ENCODE data around the gene LDLRAD3. TPM values are rescaled to one million over a fixed set of nuclear protein-coding genes. Genes with fewer than 3 reads are reported as not detected.

LDLRAD3 gene
- total RNA-seq, 1 experiment from 2014 or later = 12.1 TPM

DNA sequence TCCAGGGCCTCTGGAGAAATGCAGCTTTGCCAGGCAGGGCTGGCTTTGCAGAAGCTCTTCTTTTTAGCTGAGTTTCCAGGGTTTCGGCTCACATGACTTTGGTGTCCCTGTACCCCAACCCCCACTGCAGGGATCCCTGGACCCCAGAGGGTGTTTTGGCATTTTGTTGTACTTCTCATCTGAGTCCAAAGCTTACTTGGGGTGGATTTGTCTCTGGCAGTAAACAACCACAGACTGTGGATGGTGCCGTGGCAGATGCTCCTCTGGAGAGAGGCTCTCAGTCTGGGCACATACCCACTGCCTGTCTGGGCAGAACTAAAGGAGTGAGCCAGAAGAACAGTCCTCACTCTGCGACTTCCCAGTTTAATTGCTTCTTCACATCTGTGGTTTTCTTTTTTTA lies 295.8 kb downstream of the LDLRAD3 start:
- H3K4me2 ChIP-seq (ENCODE audit: insufficient read depth, insufficient read length, low read length) = no peak overlapping the region
- no peaks in the 10 kb centered on the region for H3K27me3 ChIP-seq (ENCODE audit: insufficient read depth, low read length)
- no peak overlapping the region for H2BK5ac ChIP-seq (ENCODE audit: insufficient read length, low read length)
- no peak overlapping the region for H3K18ac ChIP-seq (ENCODE audit: insufficient read length, low read depth, low read length)
- no peaks in the 10 kb centered on the region; the same call in 1 of the 2 replicates for H3K27me3 Mint-ChIP-seq (ENCODE audit: low read depth)
- TF ChIP-seq, protein P1, sequence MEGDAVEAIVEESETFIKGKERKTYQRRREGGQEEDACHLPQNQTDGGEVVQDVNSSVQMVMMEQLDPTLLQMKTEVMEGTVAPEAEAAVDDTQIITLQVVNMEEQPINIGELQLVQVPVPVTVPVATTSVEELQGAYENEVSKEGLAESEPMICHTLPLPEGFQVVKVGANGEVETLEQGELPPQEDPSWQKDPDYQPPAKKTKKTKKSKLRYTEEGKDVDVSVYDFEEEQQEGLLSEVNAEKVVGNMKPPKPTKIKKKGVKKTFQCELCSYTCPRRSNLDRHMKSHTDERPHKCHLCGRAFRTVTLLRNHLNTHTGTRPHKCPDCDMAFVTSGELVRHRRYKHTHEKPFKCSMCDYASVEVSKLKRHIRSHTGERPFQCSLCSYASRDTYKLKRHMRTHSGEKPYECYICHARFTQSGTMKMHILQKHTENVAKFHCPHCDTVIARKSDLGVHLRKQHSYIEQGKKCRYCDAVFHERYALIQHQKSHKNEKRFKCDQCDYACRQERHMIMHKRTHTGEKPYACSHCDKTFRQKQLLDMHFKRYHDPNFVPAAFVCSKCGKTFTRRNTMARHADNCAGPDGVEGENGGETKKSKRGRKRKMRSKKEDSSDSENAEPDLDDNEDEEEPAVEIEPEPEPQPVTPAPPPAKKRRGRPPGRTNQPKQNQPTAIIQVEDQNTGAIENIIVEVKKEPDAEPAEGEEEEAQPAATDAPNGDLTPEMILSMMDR (conservative IDR thresholded peaks at IDR 0.05) = no peak
- H3K9ac ChIP-seq (ENCODE audit: extremely low read depth, insufficient read length, low read length) = no peak overlapping the region
- H3T11ph ChIP-seq (ENCODE audit: low read length) = no peak overlapping the region
- no peak for DNase-seq
- H4K5ac ChIP-seq (ENCODE audit: insufficient read length, low read depth, low read length) = no peak overlapping the region
- peak overlapping the region in 1 of 3 experiments; percentile 69; a peak in 1 of 7 replicates for H3K27ac Mint-ChIP-seq
- H3K23me2 ChIP-seq (ENCODE audit: insufficient read length, low read depth, low read length, poor library complexity, severe bottlenecking) = no peaks in the 10 kb centered on the region
- H3K14ac ChIP-seq (ENCODE audit: insufficient read depth, low read length) = no peak overlapping the region
- no peak overlapping the region for H3K56ac ChIP-seq (ENCODE audit: insufficient read length, low read depth, low read length)
- no peaks in the 10 kb centered on the region for H4K20me1 ChIP-seq (ENCODE audit: control insufficient read depth, insufficient read depth, insufficient read length)
- no peak overlapping the region for H3K27ac ChIP-seq (ENCODE audit: insufficient read length, low read depth, low read length)
- WGBS (ENCODE audit: extremely low coverage, insufficient read length, low lambda C conversion rate) = no CpG with 5 or more reads among the region's 3 CpGs
- peaks cover 5 to 8% of the 10 kb centered on the region in 2 experiments for H3K4me1 Mint-ChIP-seq
- H3K4me1 ChIP-seq (ENCODE audit: insufficient read depth, low read length) = no peaks in the 10 kb centered on the region
- no peak overlapping the region for H2BK12ac ChIP-seq (ENCODE audit: insufficient read length, low read depth, low read length)
- H2BK20ac ChIP-seq (ENCODE audit: low read depth, low read length, poor library complexity, severe bottlenecking) = no peak overlapping the region
- no peak overlapping the region for H3K4ac ChIP-seq (ENCODE audit: low read depth, low read length)
- no peak overlapping the region for H3K23ac ChIP-seq (ENCODE audit: insufficient read length, low read depth, low read length)
- H3K9me3 Mint-ChIP-seq = no peaks in the 10 kb centered on the region
- no peak overlapping the region for H4K8ac ChIP-seq (replicated peaks; ENCODE audit: insufficient read length, low read depth, low read length)
- no peaks in the 10 kb centered on the region for H3K9me3 ChIP-seq (ENCODE audit: control insufficient read depth, low read depth, low read length)
- no peaks in the 10 kb centered on the region for H3K79me2 ChIP-seq (ENCODE audit: insufficient read depth, low read length)
- H2AK5ac ChIP-seq (ENCODE audit: insufficient read length, low read length) = no peak overlapping the region
- no peak overlapping the region for H4K91ac ChIP-seq (ENCODE audit: insufficient read length, low read depth, low read length)
- H3K79me1 ChIP-seq (ENCODE audit: insufficient read depth, low read depth, low read length, poor library complexity, severe bottlenecking) = no peaks in the 10 kb centered on the region
- peaks cover 0 to 7% (median 3%) of the 10 kb centered on the region in 3 experiments; a peak in 1 of 7 replicates for H3K36me3 Mint-ChIP-seq (ENCODE audit: insufficient read depth in 1 of 3, low read depth in 3 of 3)
- no peak overlapping the region for H2AFZ ChIP-seq (ENCODE audit: low read length)
- no peak overlapping the region for H3K4me3 Mint-ChIP-seq
- H2BK120ac ChIP-seq (ENCODE audit: low read depth, low read length, poor library complexity, severe bottlenecking) = no peak overlapping the region
- no peak overlapping the region for H2BK15ac ChIP-seq (ENCODE audit: low read depth, low read length)
